IMR-90 (cell line): ENCODE data around the gene TCF7L2.

Experiments
- BHLHE40 ChIP-seq: fragments of 150-350 bp; IDR thresholded peaks from 2 replicates; pipeline ENCODE4 v1.6.1; 2016; ENCODE audit warnings: mild to moderate bottlenecking, low read depth, low read length
- CTCF ChIP-seq: conservative IDR thresholded peaks from 2 replicates; pipeline ENCODE4 v1.5.1; 2012; ENCODE audit warnings: mild to moderate bottlenecking, low read depth, low read length, improper control_type of control experiment
- ELK1 ChIP-seq: fragments of 150-350 bp; IDR thresholded peaks from 2 replicates; pipeline ENCODE4 v1.6.1; 2016; ENCODE audit warnings: low read depth, mild to moderate bottlenecking, low read length, moderate library complexity, borderline replicate concordance
- MAFK ChIP-seq: IDR thresholded peaks from 2 replicates; pipeline ENCODE4 v1.6.1; 2012; ENCODE audit warnings: low read depth, low read length, improper control_type of control experiment
- NFE2L2 ChIP-seq: fragments of 150-350 bp; IDR thresholded peaks from 2 replicates; pipeline ENCODE4 v1.6.1; 2016; ENCODE audit warnings: low read depth, mild to moderate bottlenecking, low read length
- POLR2A ChIP-seq: IDR thresholded peaks from 2 replicates; pipeline ENCODE4 v1.6.1; 2012; ENCODE audit warnings: mild to moderate bottlenecking, low read depth, low read length
- RAD21 ChIP-seq: IDR thresholded peaks from 2 replicates; pipeline ENCODE4 v1.6.1; 2012; ENCODE audit warnings: low read length, improper control_type of control experiment
- RCOR1 ChIP-seq: IDR thresholded peaks from 2 replicates; pipeline ENCODE4 v1.6.1; 2012; ENCODE audit warnings: mild to moderate bottlenecking, low read length, improper control_type of control experiment; ENCODE audit not compliant: insufficient replicate concordance
- RFX5 ChIP-seq: IDR thresholded peaks from 2 replicates; pipeline ENCODE4 v1.8.0; 2012; ENCODE audit warnings: low read depth, mild to moderate bottlenecking, low read length, moderate library complexity
- SMC3 ChIP-seq: fragments of 150-350 bp; IDR thresholded peaks from 2 replicates; pipeline ENCODE4 v1.6.1; 2016; ENCODE audit warnings: low read depth, mild to moderate bottlenecking, antibody characterized with exemption, low read length, moderate library complexity

- no peak for TF ChIP-seq ELK1
- TF ChIP-seq RFX5 = no peak
- TF ChIP-seq POLR2A = no peak
- TF ChIP-seq CTCF = no peak
- no peak for TF ChIP-seq RAD21
- no peak for TF ChIP-seq BHLHE40
- TF ChIP-seq NFE2L2 = no peak
- no peak for TF ChIP-seq MAFK
- TF ChIP-seq SMC3 = no peak
- no peak for TF ChIP-seq RCOR1
Observed at GRCh38 chr10:113060201-113061053, 110.4 kb downstream of the TCF7L2 start.
